ENCODE data around the gene KLRD1.
"Not testable (repeated sequence)": the region's sequence is repeated elsewhere in the genome, so short reads cannot be mapped to it uniquely, and the experiment has no call there.

Gene KLRD1

DNA sequence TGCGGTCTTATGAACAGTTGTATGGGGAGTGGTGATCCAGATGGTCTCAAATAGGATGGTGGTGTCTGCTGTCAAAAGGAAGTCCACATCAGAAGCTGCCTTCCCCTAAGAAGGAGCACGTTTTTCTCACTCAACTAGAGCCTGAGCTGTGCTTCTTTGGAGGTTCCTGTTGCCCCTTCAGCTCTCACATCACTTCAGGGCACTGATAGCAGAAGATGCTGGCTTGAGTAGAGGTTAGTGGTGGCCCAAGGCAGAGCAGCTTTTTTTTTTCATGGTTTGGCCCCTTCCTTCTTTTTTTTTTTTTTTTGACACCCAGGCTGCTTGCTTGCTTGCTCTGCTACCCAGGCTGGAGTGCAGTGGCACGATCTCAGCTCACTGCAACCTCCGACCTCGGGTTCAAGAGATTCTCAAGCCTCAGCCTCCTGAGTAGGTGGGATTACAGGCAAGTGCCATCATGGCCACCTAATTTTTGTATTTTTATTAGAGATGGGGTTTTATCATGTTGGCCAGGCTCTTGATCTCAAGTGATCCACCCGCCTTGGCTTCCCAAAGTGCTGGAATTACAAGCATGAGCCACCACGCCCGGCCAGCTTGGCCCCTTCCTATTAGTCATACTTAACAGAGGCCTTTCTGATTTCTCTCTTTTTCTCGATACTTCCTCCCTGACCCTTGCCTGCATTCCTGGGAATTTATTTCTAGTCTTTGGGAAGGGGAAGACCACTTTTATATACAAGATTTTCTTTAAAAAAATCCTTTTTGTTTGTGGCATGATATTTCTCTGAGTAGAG is 31.6 kb downstream of the KLRD1 start:
- no peak for DNase-seq (ENCODE audit: insufficient read length, low spot score)
- FAIRE-seq = no peak
- TF ChIP-seq, protein P1, sequence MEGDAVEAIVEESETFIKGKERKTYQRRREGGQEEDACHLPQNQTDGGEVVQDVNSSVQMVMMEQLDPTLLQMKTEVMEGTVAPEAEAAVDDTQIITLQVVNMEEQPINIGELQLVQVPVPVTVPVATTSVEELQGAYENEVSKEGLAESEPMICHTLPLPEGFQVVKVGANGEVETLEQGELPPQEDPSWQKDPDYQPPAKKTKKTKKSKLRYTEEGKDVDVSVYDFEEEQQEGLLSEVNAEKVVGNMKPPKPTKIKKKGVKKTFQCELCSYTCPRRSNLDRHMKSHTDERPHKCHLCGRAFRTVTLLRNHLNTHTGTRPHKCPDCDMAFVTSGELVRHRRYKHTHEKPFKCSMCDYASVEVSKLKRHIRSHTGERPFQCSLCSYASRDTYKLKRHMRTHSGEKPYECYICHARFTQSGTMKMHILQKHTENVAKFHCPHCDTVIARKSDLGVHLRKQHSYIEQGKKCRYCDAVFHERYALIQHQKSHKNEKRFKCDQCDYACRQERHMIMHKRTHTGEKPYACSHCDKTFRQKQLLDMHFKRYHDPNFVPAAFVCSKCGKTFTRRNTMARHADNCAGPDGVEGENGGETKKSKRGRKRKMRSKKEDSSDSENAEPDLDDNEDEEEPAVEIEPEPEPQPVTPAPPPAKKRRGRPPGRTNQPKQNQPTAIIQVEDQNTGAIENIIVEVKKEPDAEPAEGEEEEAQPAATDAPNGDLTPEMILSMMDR (IDR thresholded peaks at IDR 0.05; ENCODE audit: insufficient read depth, missing control alignments) = no peak

DNA sequence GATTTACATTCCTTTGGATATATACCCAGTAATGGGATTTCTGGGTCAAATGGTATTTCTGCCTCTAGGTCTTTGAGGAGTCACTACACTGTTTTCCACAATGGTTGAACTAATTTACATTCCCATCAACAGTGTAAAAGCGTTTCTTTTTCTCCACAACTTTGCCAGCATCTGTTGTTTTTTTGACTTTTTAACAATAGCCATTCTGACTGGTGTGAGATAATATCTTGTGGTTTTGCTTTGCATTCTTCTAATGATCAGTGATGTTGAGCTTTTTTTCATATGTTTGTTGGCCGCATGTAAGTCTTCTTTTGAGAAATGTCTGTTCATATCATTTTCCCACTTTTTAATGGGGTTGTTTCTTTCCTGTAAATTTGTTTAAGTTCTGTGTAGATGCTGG is 33.3 kb downstream of the KLRD1 start:
- FAIRE-seq; DNase-seq (ENCODE audit: insufficient read length, low spot score): not testable (repeated sequence)

DNA sequence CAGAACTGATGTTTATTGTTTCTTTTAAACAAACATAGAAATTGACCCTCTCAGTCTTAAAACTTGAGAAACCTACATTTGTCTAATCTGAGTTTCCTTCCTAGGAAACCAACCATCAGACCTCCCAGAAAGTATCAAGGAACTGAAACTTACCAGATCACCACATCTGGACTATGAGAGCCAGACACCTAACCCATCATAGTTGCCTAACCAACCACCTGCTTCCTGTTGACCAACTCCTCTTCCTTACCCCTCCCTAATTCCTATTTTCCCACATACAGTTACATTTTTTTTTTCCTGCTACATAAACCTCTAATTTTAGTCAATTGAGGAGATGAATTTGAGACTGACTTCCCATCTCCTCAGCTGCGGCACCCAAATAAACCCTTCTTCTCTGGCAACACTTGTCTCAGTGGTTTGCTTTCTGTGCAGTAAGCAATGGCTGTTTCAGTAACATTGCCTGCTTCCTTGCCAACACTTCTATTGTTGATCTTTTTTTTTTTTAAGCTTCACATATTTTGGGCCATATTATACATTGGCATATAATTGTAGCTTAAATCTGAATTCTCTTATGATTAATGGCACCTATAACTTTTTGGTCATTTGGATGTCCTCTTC is 34.3 kb downstream of the KLRD1 start:
- FAIRE-seq = no peak
- no peak for DNase-seq (ENCODE audit: insufficient read length, low spot score)
- TF ChIP-seq, protein P1 (IDR thresholded peaks at IDR 0.05; ENCODE audit: insufficient read depth, missing control alignments) = no peak

DNA sequence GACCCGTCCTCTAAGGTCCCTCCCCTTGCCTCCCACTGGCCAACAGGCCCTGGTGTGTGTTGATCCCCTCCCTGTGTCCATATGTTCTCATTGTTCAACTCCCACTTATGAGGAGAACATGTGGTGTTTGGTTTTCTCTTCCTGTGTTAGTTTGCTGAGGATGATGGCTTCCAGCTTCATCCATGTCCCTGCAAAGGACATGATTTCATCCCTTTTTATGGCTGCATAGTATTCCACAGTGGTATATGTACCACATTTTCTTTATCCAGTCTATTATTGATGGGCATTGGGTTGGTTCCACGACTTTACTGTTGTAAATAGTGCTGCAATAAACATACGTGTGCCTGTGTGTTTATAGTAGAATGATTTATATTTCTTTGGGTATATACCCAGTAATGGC is 43.8 kb downstream of the KLRD1 start:
- not testable (repeated sequence) for DNase-seq (ENCODE audit: insufficient read length, low spot score); FAIRE-seq

DNA sequence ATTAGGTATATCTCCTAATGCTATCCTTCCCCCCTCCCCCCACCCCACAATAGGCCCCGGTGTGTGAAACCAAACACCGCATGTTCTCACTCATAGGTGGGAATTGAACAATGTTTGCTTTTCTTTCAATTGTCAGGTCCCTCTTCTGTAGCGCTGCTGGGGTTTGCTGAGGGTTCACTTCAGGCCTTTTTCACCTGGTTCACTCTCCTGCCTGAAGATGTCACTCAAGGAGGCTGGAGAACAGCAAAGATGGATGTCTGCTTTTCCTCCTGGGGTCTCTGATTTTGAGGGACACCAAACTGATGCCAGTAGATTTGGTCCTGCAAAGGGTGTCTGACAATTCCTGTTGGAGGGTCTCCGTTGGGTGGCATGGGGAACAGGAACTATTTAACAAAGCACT is 46.4 kb downstream of the KLRD1 start:
- FAIRE-seq (no peak), DNase-seq (ENCODE audit: insufficient read length, low spot score) (no peak)
- TF ChIP-seq, protein P1 (IDR thresholded peaks at IDR 0.05; ENCODE audit: insufficient read depth, missing control alignments) = no peak

DNA sequence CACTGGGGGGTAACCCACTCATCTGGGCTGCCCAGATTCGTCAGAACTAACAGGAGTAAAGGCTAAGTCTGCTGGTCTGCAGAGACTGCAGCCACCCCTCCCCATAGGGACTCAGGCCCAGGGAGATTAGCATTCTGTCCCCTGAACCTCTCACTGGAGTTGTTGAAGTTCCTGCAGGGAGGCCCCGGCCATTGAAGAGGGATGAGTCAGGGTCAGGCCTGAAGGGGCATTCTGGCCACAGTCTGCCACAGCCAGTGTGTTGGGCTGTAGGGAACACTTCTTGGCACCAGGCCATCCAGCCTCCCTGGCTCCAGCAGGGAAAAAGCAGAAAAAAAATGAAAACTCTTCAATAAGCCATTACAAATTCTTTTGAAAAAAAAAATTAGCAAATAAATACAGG is 46.8 kb downstream of the KLRD1 start:
- DNase-seq (ENCODE audit: insufficient read length, low spot score) (no peak), FAIRE-seq (no peak)
- TF ChIP-seq, protein P1 (IDR thresholded peaks at IDR 0.05; ENCODE audit: insufficient read depth, missing control alignments) = no peak

DNA sequence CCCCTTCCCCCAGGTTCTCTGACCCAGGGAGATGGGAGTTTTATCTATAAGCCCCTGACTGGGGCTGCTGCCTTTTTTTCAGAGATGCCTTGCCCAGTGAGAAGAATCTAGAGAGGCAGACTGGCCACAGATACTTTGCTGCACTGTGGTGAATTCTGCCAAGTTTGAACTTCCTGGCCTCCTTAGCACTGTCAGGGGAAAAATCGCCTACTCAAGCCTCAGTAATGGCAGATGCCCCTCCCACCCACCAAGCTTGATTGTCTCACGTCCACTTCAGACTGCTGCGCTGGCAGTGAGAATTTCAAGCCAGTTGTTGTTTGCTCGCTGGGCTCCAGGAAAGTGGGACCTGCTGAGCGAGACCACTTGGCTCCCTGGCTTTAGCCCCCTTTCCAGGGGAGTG is 50.5 kb downstream of the KLRD1 start:
- DNase-seq (ENCODE audit: insufficient read length, low spot score) (no peak), FAIRE-seq (no peak)
- TF ChIP-seq, protein P1 (IDR thresholded peaks at IDR 0.05; ENCODE audit: insufficient read depth, missing control alignments) = no peak

DNA sequence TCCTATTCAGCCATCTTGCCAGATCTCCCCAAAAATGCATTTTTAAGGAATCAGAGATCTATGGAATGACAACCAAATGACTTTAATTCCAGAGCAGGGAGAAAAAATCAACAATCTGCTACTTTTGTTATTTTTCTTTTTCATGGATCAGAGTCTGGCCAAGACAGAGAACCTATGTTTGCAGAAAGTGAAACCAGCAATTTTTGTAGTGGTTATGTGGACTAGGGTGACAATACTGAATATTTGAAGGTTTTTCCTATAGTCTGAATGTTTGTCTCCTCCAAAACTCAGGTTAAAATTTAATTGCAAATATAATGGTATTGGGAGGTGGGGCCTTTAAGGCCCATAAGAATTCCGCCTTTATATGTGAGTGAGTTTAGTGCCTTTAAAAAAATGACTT is 51.3 kb downstream of the KLRD1 start:
- TF ChIP-seq, protein P1 (IDR thresholded peaks at IDR 0.05; ENCODE audit: insufficient read depth, missing control alignments) = no peak
- DNase-seq (ENCODE audit: insufficient read length, low spot score) (no peak), FAIRE-seq (no peak)
